Loucy (cell line): ENCODE results near the gene C9orf72.

Experiments
- H2AFZ ChIP-seq: fragments of 200-600 bp; sonication (generic); 2 replicates; pipeline ENCODE4 v1.6.0; 2016; ENCODE audit warnings: antibody characterized with exemption, mild to moderate bottlenecking, low read length, moderate library complexity
- H3F3A ChIP-seq: fragments of 200-600 bp; 2 replicates; pipeline ENCODE4 v1.6.0; 2016; ENCODE audit warnings: antibody characterized with exemption, low read depth, mild to moderate bottlenecking
- H3K27me3 ChIP-seq: fragments of 200-600 bp; sonication (generic); 2 replicates; pipeline ENCODE4 v1.6.1; 2014; ENCODE audit warnings: low read length, mild to moderate bottlenecking; ENCODE audit not compliant: insufficient read depth, poor library complexity, severe bottlenecking
- H3K36me3 ChIP-seq: fragments of 200-600 bp; sonication (generic); 2 replicates; pipeline ENCODE4 v1.6.1; 2016; ENCODE audit warnings: low read length; ENCODE audit not compliant: insufficient read depth
- H3K4me1 ChIP-seq: fragments of 200-600 bp; sonication (generic); 2 replicates; pipeline ENCODE4 v1.5.1; 2014; ENCODE audit warnings: low read length, mild to moderate bottlenecking; ENCODE audit not compliant: insufficient read depth, poor library complexity, severe bottlenecking
- H3K4me2 ChIP-seq: fragments of 200-600 bp; sonication (generic); 2 replicates; pipeline ENCODE4 v1.6.0; 2014; ENCODE audit warnings: antibody characterized with exemption, low read length, low read depth, mild to moderate bottlenecking; ENCODE audit not compliant: poor library complexity, severe bottlenecking
- H3K4me3 ChIP-seq: fragments of 200-600 bp; sonication (generic); 2 replicates; pipeline ENCODE4 v1.5.1; 2014; ENCODE audit warnings: low read length, mild to moderate bottlenecking, mixed read lengths; ENCODE audit not compliant: poor library complexity, severe bottlenecking
- H3K79me2 ChIP-seq: fragments of 200-600 bp; sonication (generic); 2 replicates; pipeline ENCODE4 v1.6.1; 2014; ENCODE audit warnings: low read length; ENCODE audit not compliant: insufficient read depth
- H3K9ac ChIP-seq: fragments of 200-600 bp; sonication (generic); 2 replicates; pipeline ENCODE4 v1.6.0; 2014; ENCODE audit warnings: mild to moderate bottlenecking, low read depth, low read length, moderate library complexity; ENCODE audit not compliant: poor library complexity, severe bottlenecking
- H3K9me2 ChIP-seq: fragments of 200-600 bp; sonication (generic); replicated peaks from 2 replicates; pipeline ENCODE4 v1.6.1; 2016; ENCODE audit warnings: low read depth, low read length, mixed read lengths
- H3K9me3 ChIP-seq: fragments of 200-600 bp; sonication (generic); 2 replicates; pipeline ENCODE4 v1.6.1; 2014; ENCODE audit warnings: mild to moderate bottlenecking, antibody characterized with exemption, low read length, low read depth; ENCODE audit not compliant: insufficient read depth
- H4K20me1 ChIP-seq: fragments of 200-600 bp; sonication (generic); 2 replicates; pipeline ENCODE4 v1.6.0; 2014; ENCODE audit warnings: antibody characterized with exemption, low read length, mild to moderate bottlenecking; ENCODE audit not compliant: insufficient read depth, poor library complexity, severe bottlenecking
- EZH2phosphoT487 ChIP-seq: fragments of 200-600 bp; IDR thresholded peaks from 2 replicates; pipeline ENCODE4 v1.6.1; 2018; ENCODE audit warnings: antibody characterized with exemption, mild to moderate bottlenecking, moderate library complexity, borderline replicate concordance
- TF ChIP-seq, protein P1 (sequence below): fragments of 200-600 bp; sonication (generic); conservative IDR thresholded peaks from 2 replicates; pipeline ENCODE4 v1.5.1; 2014; ENCODE audit warnings: mild to moderate bottlenecking, antibody characterized with exemption, low read length

The C9orf72 gene

DNA sequence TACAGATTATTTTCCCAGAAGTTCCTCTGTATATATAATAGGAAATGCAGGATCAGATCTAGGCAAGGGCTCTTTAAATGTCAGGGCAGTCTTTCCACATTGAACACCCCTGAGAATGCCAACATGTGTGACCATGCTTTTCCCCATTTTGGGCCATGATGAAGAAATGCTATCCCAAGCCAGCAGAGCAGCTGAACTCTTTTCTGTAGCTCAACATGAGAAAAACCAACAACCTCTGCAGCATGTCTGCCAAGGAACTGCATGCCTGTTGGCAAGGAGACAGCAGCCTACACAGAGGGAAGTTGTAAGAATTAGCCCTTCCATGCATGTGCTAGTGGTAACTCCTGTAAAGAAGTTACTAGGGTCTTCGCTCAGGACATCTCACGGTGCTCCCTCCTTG lies 58.7 kb downstream of the C9orf72 start:
- no peaks in the 10 kb centered on the region for H4K20me1 ChIP-seq
- H3K4me3 ChIP-seq, result no peak overlapping the region
- no peaks in the 10 kb centered on the region for H3K9me2 ChIP-seq
- no peaks in the 10 kb centered on the region for H3F3A ChIP-seq
- no peak overlapping the region for H3K9ac ChIP-seq
- no peak overlapping the region for H2AFZ ChIP-seq
- H3K27me3 ChIP-seq, result no peaks in the 10 kb centered on the region
- H3K9me3 ChIP-seq, result no peaks in the 10 kb centered on the region
- no peak overlapping the region for H3K4me2 ChIP-seq
- H3K36me3 ChIP-seq, result no peaks in the 10 kb centered on the region
- no peak for TF ChIP-seq EZH2phosphoT487
- TF ChIP-seq, protein P1, sequence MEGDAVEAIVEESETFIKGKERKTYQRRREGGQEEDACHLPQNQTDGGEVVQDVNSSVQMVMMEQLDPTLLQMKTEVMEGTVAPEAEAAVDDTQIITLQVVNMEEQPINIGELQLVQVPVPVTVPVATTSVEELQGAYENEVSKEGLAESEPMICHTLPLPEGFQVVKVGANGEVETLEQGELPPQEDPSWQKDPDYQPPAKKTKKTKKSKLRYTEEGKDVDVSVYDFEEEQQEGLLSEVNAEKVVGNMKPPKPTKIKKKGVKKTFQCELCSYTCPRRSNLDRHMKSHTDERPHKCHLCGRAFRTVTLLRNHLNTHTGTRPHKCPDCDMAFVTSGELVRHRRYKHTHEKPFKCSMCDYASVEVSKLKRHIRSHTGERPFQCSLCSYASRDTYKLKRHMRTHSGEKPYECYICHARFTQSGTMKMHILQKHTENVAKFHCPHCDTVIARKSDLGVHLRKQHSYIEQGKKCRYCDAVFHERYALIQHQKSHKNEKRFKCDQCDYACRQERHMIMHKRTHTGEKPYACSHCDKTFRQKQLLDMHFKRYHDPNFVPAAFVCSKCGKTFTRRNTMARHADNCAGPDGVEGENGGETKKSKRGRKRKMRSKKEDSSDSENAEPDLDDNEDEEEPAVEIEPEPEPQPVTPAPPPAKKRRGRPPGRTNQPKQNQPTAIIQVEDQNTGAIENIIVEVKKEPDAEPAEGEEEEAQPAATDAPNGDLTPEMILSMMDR, result no peak
- no peaks in the 10 kb centered on the region for H3K79me2 ChIP-seq
- H3K4me1 ChIP-seq, result no peaks in the 10 kb centered on the region

DNA sequence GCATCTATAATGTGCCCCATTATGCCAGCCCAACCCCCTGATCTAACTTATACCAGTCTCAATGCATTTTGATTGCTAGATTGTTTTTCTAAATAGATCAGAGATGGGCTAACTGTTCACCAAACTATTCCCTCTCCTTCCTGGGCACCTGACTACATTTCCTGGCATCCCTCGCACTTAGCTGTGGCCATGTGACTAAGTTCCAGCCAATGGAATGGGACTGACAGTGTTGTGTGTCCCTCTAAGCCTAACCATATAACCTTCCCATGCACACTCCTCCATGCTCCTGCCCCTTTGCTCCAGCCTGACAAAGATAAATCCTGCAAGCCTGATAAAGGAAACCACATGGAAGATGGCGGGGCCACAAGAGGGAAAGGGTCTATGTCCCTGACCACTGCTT lies 61.5 kb downstream of the C9orf72 start:
- Histone ChIP-seq H2AFZ (no peak overlapping the region), H3K9ac (no peak overlapping the region), H3K79me2 (no peaks in the 10 kb centered on the region), H3F3A (no peaks in the 10 kb centered on the region), H3K4me1 (no peaks in the 10 kb centered on the region), H3K9me2 (no peaks in the 10 kb centered on the region), H3K27me3 (no peaks in the 10 kb centered on the region), H3K36me3 (no peaks in the 10 kb centered on the region), H3K4me3 (no peak overlapping the region), H4K20me1 (no peaks in the 10 kb centered on the region), H3K4me2 (no peak overlapping the region), H3K9me3 (no peaks in the 10 kb centered on the region)
- TF ChIP-seq, protein P1, result no peak
- no peak for TF ChIP-seq EZH2phosphoT487

DNA sequence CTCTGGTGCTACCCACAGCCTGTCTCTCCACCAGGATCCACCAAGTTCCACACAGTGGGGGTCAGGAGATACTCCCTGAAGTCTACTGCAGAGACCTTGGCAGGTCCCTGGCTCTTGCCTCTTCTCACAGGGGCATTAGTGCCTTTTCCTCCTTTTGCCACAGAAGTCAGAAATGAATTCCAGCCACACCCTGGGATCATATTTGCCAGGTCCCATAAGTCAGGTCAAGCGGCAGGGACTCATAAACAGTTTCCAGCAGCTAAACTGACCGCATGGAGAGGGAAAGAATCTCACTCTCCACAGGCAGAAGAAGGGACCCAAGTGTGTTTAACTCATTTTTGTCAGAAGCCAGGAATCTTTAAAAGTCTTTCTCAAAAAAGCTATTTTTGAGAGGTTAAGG lies 62.5 kb downstream of the C9orf72 start:
- Histone ChIP-seq H3K27me3 (no peaks in the 10 kb centered on the region), H3K9me3 (no peaks in the 10 kb centered on the region), H3K4me1 (no peaks in the 10 kb centered on the region), H2AFZ (no peak overlapping the region), H3K9me2 (no peaks in the 10 kb centered on the region), H3K79me2 (no peaks in the 10 kb centered on the region), H3K9ac (no peak overlapping the region), H3F3A (no peaks in the 10 kb centered on the region), H3K4me2 (no peak overlapping the region), H3K4me3 (no peak overlapping the region), H3K36me3 (no peaks in the 10 kb centered on the region), H4K20me1 (no peaks in the 10 kb centered on the region)
- no peak for TF ChIP-seq EZH2phosphoT487
- TF ChIP-seq, protein P1, result no peak
